Measurements from ENCODE around the gene FAM83F.

Gene FAM83F

DNA sequence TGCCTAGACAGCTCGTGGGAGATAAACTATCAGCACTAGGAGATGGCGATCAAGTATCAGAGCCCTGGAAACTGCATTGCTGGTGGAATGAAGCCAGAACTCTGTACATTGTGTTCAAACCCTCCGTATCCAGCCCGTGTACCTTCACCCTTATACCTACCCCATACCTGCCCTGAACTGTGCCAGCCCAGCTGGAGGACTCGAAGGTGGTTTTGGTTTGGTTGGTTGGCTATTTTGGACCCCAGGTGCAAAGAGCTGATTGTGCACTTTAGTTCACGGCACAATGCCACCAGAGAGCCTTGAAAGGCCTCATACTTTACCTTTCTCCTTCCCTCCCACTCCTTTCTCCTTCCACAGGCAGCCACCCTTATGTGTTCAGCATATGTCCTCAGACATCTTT, 16.0 kb downstream of the FAM83F start:
- H3K27ac ChIP-seq (ENCODE audit: low read length) = no peak overlapping the region
- H3K36me3 ChIP-seq (replicated peaks; ENCODE audit: low read depth, low read length) = no peaks in the 10 kb centered on the region
- H3K4me1 ChIP-seq (ENCODE audit: low read length) = no peaks in the 10 kb centered on the region
- H4K20me1 ChIP-seq (ENCODE audit: insufficient read depth, low read length) = no peaks in the 10 kb centered on the region
- no peaks in the 10 kb centered on the region for H3K79me2 ChIP-seq (ENCODE audit: low read length)
- no peak overlapping the region for H3K4me3 ChIP-seq (ENCODE audit: low read length)
- H2AFZ ChIP-seq (ENCODE audit: low read depth, low read length) = no peak overlapping the region
- H3K9me3 ChIP-seq (ENCODE audit: insufficient read depth, low read length) = no peaks in the 10 kb centered on the region
- H3K9ac ChIP-seq (ENCODE audit: low read length) = no peak overlapping the region
- peaks cover 34% of the 10 kb centered on the region for H3K27me3 ChIP-seq (ENCODE audit: low read depth, low read length)
- no peak overlapping the region for H3K4me2 ChIP-seq (ENCODE audit: low read length)
- TF ChIP-seq CTCF (IDR thresholded peaks at IDR 0.05; ENCODE audit: low read depth, low read length) (no peak), EZH2phosphoT487 (IDR thresholded peaks at IDR 0.05; ENCODE audit: low read depth) (no peak)

DNA sequence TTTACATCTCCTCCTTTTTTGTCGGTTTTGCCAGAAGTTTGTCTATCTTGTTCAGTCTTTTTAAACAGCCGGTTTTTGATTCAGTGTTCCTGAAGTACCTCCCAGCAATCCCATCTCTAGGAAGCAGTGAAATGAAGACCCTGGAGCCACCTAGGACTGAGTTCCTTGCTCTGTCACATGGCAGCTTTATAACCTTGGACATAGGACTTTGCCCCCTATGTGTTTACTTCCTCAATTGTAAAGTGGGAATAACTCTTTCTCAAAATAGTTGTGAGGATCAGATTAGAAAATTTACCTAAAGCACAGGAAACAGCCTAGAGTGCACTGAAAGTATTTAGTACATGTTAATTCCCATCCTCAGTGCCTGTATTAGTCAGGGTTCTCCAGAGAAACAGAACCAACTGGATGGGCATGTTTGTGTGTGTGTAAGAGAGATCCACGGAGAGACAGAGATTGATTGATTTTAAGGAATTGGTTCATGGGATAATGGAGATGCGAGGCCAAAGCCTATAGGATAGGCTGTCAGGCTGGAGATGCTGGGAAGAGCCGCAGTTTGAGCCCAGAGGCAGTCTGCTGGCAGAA, 20.0 kb downstream of the FAM83F start:
- H3K27me3 ChIP-seq (ENCODE audit: low read depth, low read length) = peaks cover 12% of the 10 kb centered on the region
- H3K36me3 ChIP-seq (replicated peaks; ENCODE audit: low read depth, low read length) = no peaks in the 10 kb centered on the region
- H3K4me2 ChIP-seq (ENCODE audit: low read length) = no peak overlapping the region
- no peak overlapping the region for H2AFZ ChIP-seq (ENCODE audit: low read depth, low read length)
- no peak overlapping the region for H3K9ac ChIP-seq (ENCODE audit: low read length)
- no peaks in the 10 kb centered on the region for H3K79me2 ChIP-seq (ENCODE audit: low read length)
- no peaks in the 10 kb centered on the region for H3K9me3 ChIP-seq (ENCODE audit: insufficient read depth, low read length)
- no peaks in the 10 kb centered on the region for H3K4me1 ChIP-seq (ENCODE audit: low read length)
- no peaks in the 10 kb centered on the region for H4K20me1 ChIP-seq (ENCODE audit: insufficient read depth, low read length)
- no peak overlapping the region for H3K4me3 ChIP-seq (ENCODE audit: low read length)
- TF ChIP-seq EZH2phosphoT487 (IDR thresholded peaks at IDR 0.05; ENCODE audit: low read depth) = no peak
- no peak for TF ChIP-seq CTCF (IDR thresholded peaks at IDR 0.05; ENCODE audit: low read depth, low read length)
- no peak overlapping the region for H3K27ac ChIP-seq (ENCODE audit: low read length)

DNA sequence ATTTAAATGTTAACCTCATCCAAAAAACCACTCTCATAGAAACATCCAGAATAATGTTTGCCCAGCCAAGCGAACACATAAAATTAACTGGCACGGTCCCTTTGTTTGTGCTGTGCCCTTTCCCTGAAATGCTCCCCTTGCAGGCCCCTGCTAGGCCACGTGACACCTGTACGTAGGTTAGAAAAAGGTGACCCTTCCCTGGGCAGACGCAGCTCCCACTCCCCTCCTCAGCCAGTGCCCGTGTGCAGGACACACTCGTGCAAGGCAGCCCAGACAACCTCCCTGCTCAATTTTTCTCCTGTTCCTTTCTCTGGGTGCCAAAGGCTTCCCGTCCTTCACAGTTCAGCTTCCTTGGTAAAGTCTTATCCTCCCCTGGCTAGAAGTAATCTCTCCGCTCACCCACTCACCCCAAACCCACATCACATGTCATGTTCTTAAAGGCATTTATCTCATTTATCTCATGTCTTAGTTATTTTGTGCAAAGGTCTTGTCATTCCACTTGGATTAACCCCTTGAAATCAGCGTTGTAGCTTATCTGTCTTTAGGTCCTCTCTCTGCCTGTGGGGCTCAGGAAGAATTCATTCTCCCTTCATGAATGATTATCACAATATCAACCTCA, 20.7 kb downstream of the FAM83F start:
- Histone ChIP-seq H3K4me1 (ENCODE audit: low read length) (no peaks in the 10 kb centered on the region), H3K27ac (ENCODE audit: low read length) (no peak overlapping the region)
- no peak for TF ChIP-seq CTCF (IDR thresholded peaks at IDR 0.05; ENCODE audit: low read depth, low read length)
- no peak for TF ChIP-seq EZH2phosphoT487 (IDR thresholded peaks at IDR 0.05; ENCODE audit: low read depth)

GRCh38 chr22:40018051-40018450, 23.3 kb downstream of the FAM83F start:
- H3K9ac ChIP-seq (ENCODE audit: low read length) = no peak overlapping the region
- no peak for TF ChIP-seq CTCF (IDR thresholded peaks at IDR 0.05; ENCODE audit: low read depth, low read length)
- no peak for TF ChIP-seq EZH2phosphoT487 (IDR thresholded peaks at IDR 0.05; ENCODE audit: low read depth)
- H3K4me2 ChIP-seq (ENCODE audit: low read length) = no peak overlapping the region
- peaks cover 17% of the 10 kb centered on the region for H3K27me3 ChIP-seq (ENCODE audit: low read depth, low read length)
- no peak overlapping the region for H3K27ac ChIP-seq (ENCODE audit: low read length)
- H4K20me1 ChIP-seq (ENCODE audit: insufficient read depth, low read length) = no peaks in the 10 kb centered on the region
- H3K9me3 ChIP-seq (ENCODE audit: insufficient read depth, low read length) = no peaks in the 10 kb centered on the region
- H3K79me2 ChIP-seq (ENCODE audit: low read length) = no peaks in the 10 kb centered on the region
- no peaks in the 10 kb centered on the region for H3K36me3 ChIP-seq (replicated peaks; ENCODE audit: low read depth, low read length)
- no peak overlapping the region for H2AFZ ChIP-seq (ENCODE audit: low read depth, low read length)
- H3K4me3 ChIP-seq (ENCODE audit: low read length) = no peak overlapping the region
- no peaks in the 10 kb centered on the region for H3K4me1 ChIP-seq (ENCODE audit: low read length)

More for the DNA sequence above, 20.7 kb downstream of the FAM83F start:
- Histone ChIP-seq H2AFZ (ENCODE audit: low read depth, low read length) (no peak overlapping the region), H3K9ac (ENCODE audit: low read length) (no peak overlapping the region), H4K20me1 (ENCODE audit: insufficient read depth, low read length) (no peaks in the 10 kb centered on the region), H3K4me3 (ENCODE audit: low read length) (no peak overlapping the region), H3K27me3 (ENCODE audit: low read depth, low read length) (peaks cover 12% of the 10 kb centered on the region), H3K79me2 (ENCODE audit: low read length) (no peaks in the 10 kb centered on the region), H3K4me2 (ENCODE audit: low read length) (no peak overlapping the region), H3K9me3 (ENCODE audit: insufficient read depth, low read length) (no peaks in the 10 kb centered on the region), H3K36me3 (replicated peaks; ENCODE audit: low read depth, low read length) (no peaks in the 10 kb centered on the region)

Measured in OCI-LY3 (cell line).